DOHH2 (cell line): Measurements from ENCODE around the gene RGS10.

ENCODE experiments used
- H3F3A ChIP-seq: fragments of 200-600 bp; sonication (generic), shearing (Covaris generic); 2 replicates; pipeline ENCODE4 v1.6.0; 2016; ENCODE audit warnings: antibody characterized with exemption, mild to moderate bottlenecking; ENCODE audit not compliant: control insufficient read depth, insufficient read depth
- H3K27ac ChIP-seq: fragments of 200-600 bp; sonication (generic); 2 replicates; pipeline ENCODE4 v1.5.1; 2014; ENCODE audit warnings: low read depth, mild to moderate bottlenecking, low read length, moderate library complexity
- H3K27me3 ChIP-seq: fragments of 200-600 bp; sonication (generic); 2 replicates; pipeline ENCODE4 v1.6.1; 2014; ENCODE audit warnings: mild to moderate bottlenecking, low read length, mixed read lengths; ENCODE audit not compliant: control insufficient read depth
- H3K36me3 ChIP-seq: fragments of 200-600 bp; sonication (generic); 2 replicates; pipeline ENCODE4 v1.6.1; 2014; ENCODE audit warnings: mild to moderate bottlenecking, low read length, moderate library complexity, mixed read lengths; ENCODE audit not compliant: control insufficient read depth
- H3K4me1 ChIP-seq: fragments of 200-600 bp; sonication (generic); 2 replicates; pipeline ENCODE4 v1.6.1; 2014; ENCODE audit warnings: mild to moderate bottlenecking, low read length, mixed read lengths; ENCODE audit not compliant: control insufficient read depth
- H3K4me2 ChIP-seq: fragments of 200-600 bp; sonication (generic); 2 replicates; pipeline ENCODE4 v1.6.0; 2014; ENCODE audit warnings: mild to moderate bottlenecking, low read length, moderate library complexity
- H3K4me3 ChIP-seq: fragments of 200-600 bp; sonication (generic); 2 replicates; pipeline ENCODE4 v1.5.1; 2014; ENCODE audit warnings: mild to moderate bottlenecking, low read length, mixed read lengths
- H3K79me2 ChIP-seq: fragments of 200-600 bp; sonication (generic); 2 replicates; pipeline ENCODE4 v1.6.1; 2014; ENCODE audit warnings: mild to moderate bottlenecking, low read length, mixed read lengths; ENCODE audit not compliant: control insufficient read depth
- H3K9me2 ChIP-seq: fragments of 200-600 bp; sonication (generic); replicated peaks from 2 replicates; pipeline ENCODE4 v1.6.1; 2014; ENCODE audit warnings: mild to moderate bottlenecking, low read length, mixed read lengths; ENCODE audit not compliant: control insufficient read depth
- H3K9me3 ChIP-seq: fragments of 200-600 bp; sonication (generic); 2 replicates; pipeline ENCODE4 v1.6.1; 2014; ENCODE audit warnings: antibody characterized with exemption, low read length, mixed read lengths; ENCODE audit not compliant: control insufficient read depth, insufficient read depth
- H4K20me1 ChIP-seq: fragments of 200-600 bp; sonication (generic); 2 replicates; pipeline ENCODE4 v1.6.0; 2014; ENCODE audit warnings: low read depth, mild to moderate bottlenecking, antibody characterized with exemption, low read length, moderate library complexity; ENCODE audit not compliant: control insufficient read depth, insufficient read depth
- CTCF ChIP-seq: fragments of 200-600 bp; sonication (generic); IDR thresholded peaks from one replicate; pipeline ENCODE4 v1.5.1; 2014; ENCODE audit warnings: antibody characterized with exemption, mild to moderate bottlenecking, low read depth, low read length; ENCODE audit not compliant: poor library complexity, severe bottlenecking
- EZH2phosphoT487 ChIP-seq: fragments of 200-600 bp; sonication (generic); IDR thresholded peaks from 2 replicates; pipeline ENCODE4 v1.6.1; 2017; ENCODE audit warnings: borderline replicate concordance, mild to moderate bottlenecking, antibody characterized with exemption, low read length, moderate library complexity, mixed read lengths

The RGS10 gene

GRCh38 chr10:119461923-119462322, 80.6 kb downstream of the RGS10 start:
- Histone ChIP-seq H3K27me3 (peaks cover 6% of the 10 kb centered on the region), H3K4me2 (no peak overlapping the region), H4K20me1 (no peaks in the 10 kb centered on the region), H3K27ac (no peak overlapping the region), H3F3A (no peaks in the 10 kb centered on the region), H3K4me1 (peaks cover 5% of the 10 kb centered on the region; the same call in 1 of the 2 replicates), H3K4me3 (no peak overlapping the region), H3K9me3 (0 out of 2 replicates have a peak, but pooled peaks cover 5% of the 10 kb centered on the region), H3K9me2 (no peaks in the 10 kb centered on the region), H3K36me3 (no peaks in the 10 kb centered on the region), H3K79me2 (no peaks in the 10 kb centered on the region)
- TF ChIP-seq EZH2phosphoT487 = no peak
- no peak for TF ChIP-seq CTCF

- no peaks in the 10 kb centered on the region for H3F3A ChIP-seq
- 0 out of 2 replicates have a peak, but pooled peaks cover 5% of the 10 kb centered on the region for H3K9me3 ChIP-seq
- no peak overlapping the region for H3K27ac ChIP-seq
- no peak overlapping the region for H3K4me3 ChIP-seq
- no peak overlapping the region for H3K4me2 ChIP-seq
- no peaks in the 10 kb centered on the region for H3K36me3 ChIP-seq
- H4K20me1 ChIP-seq = no peaks in the 10 kb centered on the region
- TF ChIP-seq CTCF (no peak), EZH2phosphoT487 (no peak)
- no peaks in the 10 kb centered on the region for H3K9me2 ChIP-seq
- peaks cover 9% of the 10 kb centered on the region for H3K4me1 ChIP-seq
- H3K79me2 ChIP-seq = no peaks in the 10 kb centered on the region
- peaks cover 6% of the 10 kb centered on the region for H3K27me3 ChIP-seq
Observed at GRCh38 chr10:119461380-119461779, 81.1 kb downstream of the RGS10 start.

- no peak overlapping the region for H3K4me2 ChIP-seq
- no peak overlapping the region for H3K4me3 ChIP-seq
- peaks cover 3% of the 10 kb centered on the region for H3K27me3 ChIP-seq
- H3F3A ChIP-seq = no peaks in the 10 kb centered on the region
- no peaks in the 10 kb centered on the region for H3K9me2 ChIP-seq
- no peaks in the 10 kb centered on the region for H3K79me2 ChIP-seq
- TF ChIP-seq CTCF = no peak
- TF ChIP-seq EZH2phosphoT487 = no peak
- H3K9me3 ChIP-seq = 0 out of 2 replicates have a peak, but pooled peaks cover 5% of the 10 kb centered on the region
- no peaks in the 10 kb centered on the region for H3K36me3 ChIP-seq
- H3K27ac ChIP-seq = no peak overlapping the region
- H3K4me1 ChIP-seq = peaks cover 17% of the 10 kb centered on the region
- no peaks in the 10 kb centered on the region for H4K20me1 ChIP-seq
Observed at GRCh38 chr10:119460369-119461195, 81.9 kb downstream of the RGS10 start.
